Measurements from ENCODE around the gene SCTR.
A peak's percentile ranks its signal among the peaks of the same experiment; 100 is the strongest.

The SCTR gene

GRCh38 chr2:119537792-119538191, 13.5 kb upstream of the SCTR start:
- Mint-ChIP-seq H3K27ac (no peak overlapping the region), H3K9me3 (peaks cover 22% of the 10 kb centered on the region), H3K27me3 (peaks cover 18% of the 10 kb centered on the region), H3K4me3 (no peak overlapping the region), H3K36me3 (ENCODE audit: low read depth) (peaks cover 2% of the 10 kb centered on the region), H3K4me1 (no peaks in the 10 kb centered on the region)
- no peak for DNase-seq
- no peak for ATAC-seq

- Mint-ChIP-seq H3K27me3 (peaks cover 11% of the 10 kb centered on the region), H3K27ac (no peak overlapping the region), H3K36me3 (ENCODE audit: low read depth) (peaks cover 2% of the 10 kb centered on the region), H3K9me3 (peaks cover 26% of the 10 kb centered on the region), H3K4me1 (no peaks in the 10 kb centered on the region), H3K4me3 (no peak overlapping the region)
- DNase-seq (no peak), ATAC-seq (no peak)
Observed at GRCh38 chr2:119536707-119537106, 12.4 kb upstream of the SCTR start.

GRCh38 chr2:119536211-119536610, 11.9 kb upstream of the SCTR start:
- no peak overlapping the region for H3K27ac Mint-ChIP-seq
- H3K27me3 Mint-ChIP-seq, result peaks cover 6% of the 10 kb centered on the region
- DNase-seq (no peak), ATAC-seq (no peak)
- H3K9me3 Mint-ChIP-seq, result peaks cover 30% of the 10 kb centered on the region
- peaks cover 2% of the 10 kb centered on the region for H3K36me3 Mint-ChIP-seq (ENCODE audit: low read depth)
- H3K4me1 Mint-ChIP-seq, result no peaks in the 10 kb centered on the region
- no peak overlapping the region for H3K4me3 Mint-ChIP-seq

GRCh38 chr2:119533560-119533959, 9.3 kb upstream of the SCTR start:
- Mint-ChIP-seq H3K4me1 (no peaks in the 10 kb centered on the region), H3K27ac (no peak overlapping the region), H3K36me3 (ENCODE audit: low read depth) (peaks cover 2% of the 10 kb centered on the region), H3K27me3 (no peaks in the 10 kb centered on the region), H3K9me3 (peaks cover 35% of the 10 kb centered on the region), H3K4me3 (no peak overlapping the region)
- ATAC-seq, result no peak
- no peak for DNase-seq

GRCh38 chr2:119531292-119531691, 7.0 kb upstream of the SCTR start:
- DNase-seq (no peak), ATAC-seq (no peak)
- Mint-ChIP-seq H3K9me3 (peaks cover 35% of the 10 kb centered on the region), H3K4me3 (no peak overlapping the region), H3K27ac (no peak overlapping the region), H3K4me1 (no peaks in the 10 kb centered on the region), H3K36me3 (ENCODE audit: low read depth) (peaks cover 2% of the 10 kb centered on the region), H3K27me3 (peaks cover 6% of the 10 kb centered on the region)

- ATAC-seq (no peak), DNase-seq (no peak)
- Mint-ChIP-seq H3K4me3 (no peak overlapping the region), H3K4me1 (no peaks in the 10 kb centered on the region), H3K9me3 (peaks cover 13% of the 10 kb centered on the region), H3K36me3 (ENCODE audit: low read depth) (no peaks in the 10 kb centered on the region), H3K27me3 (peaks cover 28% of the 10 kb centered on the region), H3K27ac (no peak overlapping the region)
Observed at GRCh38 chr2:119527999-119528398, 3.7 kb upstream of the SCTR start.

- Mint-ChIP-seq H3K36me3 (ENCODE audit: low read depth) (no peaks in the 10 kb centered on the region), H3K4me1 (no peaks in the 10 kb centered on the region), H3K9me3 (peaks cover 3% of the 10 kb centered on the region), H3K27ac (no peak overlapping the region), H3K4me3 (no peak overlapping the region), H3K27me3 (peaks cover 32% of the 10 kb centered on the region)
- no peak for ATAC-seq
- DNase-seq, result no peak
Observed at GRCh38 chr2:119525614-119526013, 1.3 kb upstream of the SCTR start.

- no peak overlapping the region for H3K4me3 Mint-ChIP-seq
- H3K4me1 Mint-ChIP-seq, result no peaks in the 10 kb centered on the region
- H3K9me3 Mint-ChIP-seq, result no peaks in the 10 kb centered on the region
- DNase-seq (no peak), ATAC-seq (no peak)
- no peaks in the 10 kb centered on the region for H3K36me3 Mint-ChIP-seq (ENCODE audit: low read depth)
- H3K27ac Mint-ChIP-seq, result no peak overlapping the region
- peaks cover 32% of the 10 kb centered on the region for H3K27me3 Mint-ChIP-seq
Observed at GRCh38 chr2:119523383-119523951, 816 bp downstream of the SCTR start.

GRCh38 chr2:119522671-119523070, 1.6 kb downstream of the SCTR start:
- peaks cover 32% of the 10 kb centered on the region for H3K27me3 Mint-ChIP-seq
- H3K4me1 Mint-ChIP-seq, result no peaks in the 10 kb centered on the region
- no peaks in the 10 kb centered on the region for H3K9me3 Mint-ChIP-seq
- H3K36me3 Mint-ChIP-seq (ENCODE audit: low read depth), result no peaks in the 10 kb centered on the region
- ATAC-seq (no peak), DNase-seq (no peak)
- H3K27ac Mint-ChIP-seq, result no peak overlapping the region
- no peak overlapping the region for H3K4me3 Mint-ChIP-seq

- H3K27me3 Mint-ChIP-seq, result peaks cover 29% of the 10 kb centered on the region
Observed at GRCh38 chr2:119521433-119522050, 2.7 kb downstream of the SCTR start.

GRCh38 chr2:119520696-119521432, 3.4 kb downstream of the SCTR start:
- no peak overlapping the region for H3K27ac Mint-ChIP-seq
- no peaks in the 10 kb centered on the region for H3K9me3 Mint-ChIP-seq
- no peak for DNase-seq
- no peaks in the 10 kb centered on the region for H3K36me3 Mint-ChIP-seq (ENCODE audit: low read depth)
- H3K27me3 Mint-ChIP-seq, result peaks cover 29% of the 10 kb centered on the region
- no peak overlapping the region for H3K4me3 Mint-ChIP-seq
- H3K4me1 Mint-ChIP-seq, result peaks cover 1% of the 10 kb centered on the region
- no peak for ATAC-seq

More at GRCh38 chr2:119521433-119522050, 2.7 kb downstream of the SCTR start:
- DNase-seq (no peak), ATAC-seq (no peak)
- H3K27ac Mint-ChIP-seq, result no peak overlapping the region
- peaks cover 1% of the 10 kb centered on the region for H3K4me1 Mint-ChIP-seq
- no peak overlapping the region for H3K4me3 Mint-ChIP-seq
- no peaks in the 10 kb centered on the region for H3K36me3 Mint-ChIP-seq (ENCODE audit: low read depth)
- no peaks in the 10 kb centered on the region for H3K9me3 Mint-ChIP-seq

- no peak overlapping the region for H3K27ac Mint-ChIP-seq
- H3K9me3 Mint-ChIP-seq, result no peaks in the 10 kb centered on the region
- no peaks in the 10 kb centered on the region for H3K36me3 Mint-ChIP-seq (ENCODE audit: low read depth)
- peaks cover 30% of the 10 kb centered on the region for H3K27me3 Mint-ChIP-seq
- no peak overlapping the region for H3K4me3 Mint-ChIP-seq
- peaks cover 1% of the 10 kb centered on the region for H3K4me1 Mint-ChIP-seq
- ATAC-seq (no peak), DNase-seq (no peak)
Observed at GRCh38 chr2:119519057-119519408, 5.2 kb downstream of the SCTR start.

- H3K27me3 Mint-ChIP-seq, result peaks cover 27% of the 10 kb centered on the region
- no peaks in the 10 kb centered on the region for H3K36me3 Mint-ChIP-seq (ENCODE audit: low read depth)
- no peak overlapping the region for H3K27ac Mint-ChIP-seq
- H3K4me1 Mint-ChIP-seq, result peaks cover 1% of the 10 kb centered on the region
- no peak for ATAC-seq
- no peaks in the 10 kb centered on the region for H3K9me3 Mint-ChIP-seq
- H3K4me3 Mint-ChIP-seq, result no peak overlapping the region
- DNase-seq, result no peak
Observed at GRCh38 chr2:119518401-119519056, 5.8 kb downstream of the SCTR start.

GRCh38 chr2:119517433-119517832, 6.8 kb downstream of the SCTR start:
- Mint-ChIP-seq H3K4me3 (no peak overlapping the region), H3K4me1 (peaks cover 1% of the 10 kb centered on the region), H3K9me3 (no peaks in the 10 kb centered on the region), H3K27ac (no peak overlapping the region), H3K27me3 (peaks cover 21% of the 10 kb centered on the region), H3K36me3 (ENCODE audit: low read depth) (no peaks in the 10 kb centered on the region)
- peak; percentile 53 for ATAC-seq
- peak; percentile 54 for DNase-seq

GRCh38 chr2:119516121-119516520, 8.2 kb downstream of the SCTR start:
- DNase-seq (no peak), ATAC-seq (no peak)
- H3K9me3 Mint-ChIP-seq, result no peaks in the 10 kb centered on the region
- no peak overlapping the region for H3K4me3 Mint-ChIP-seq
- no peaks in the 10 kb centered on the region for H3K36me3 Mint-ChIP-seq (ENCODE audit: low read depth)
- peaks cover 1% of the 10 kb centered on the region for H3K4me1 Mint-ChIP-seq
- H3K27ac Mint-ChIP-seq, result no peak overlapping the region
- peaks cover 28% of the 10 kb centered on the region for H3K27me3 Mint-ChIP-seq
